IPS DF 6.9 (cell line): ENCODE results near the gene ABL2.

ENCODE experiments used
- DNase-seq: peaks from one replicate; pipeline ENCODE4 v3.0.0-alpha.2; 2013; ENCODE audit warnings: low read depth, low spot score
- H3K27ac ChIP-seq: one replicate; pipeline ENCODE4 v1.5.1; 2013; ENCODE audit warnings: low read length, control low read depth
- H3K27me3 ChIP-seq: 2 replicates; pipeline ENCODE4 v1.6.1; 2013; ENCODE audit warnings: mild to moderate bottlenecking, low read length; ENCODE audit not compliant: control insufficient read depth, insufficient read depth
- H3K36me3 ChIP-seq: 2 replicates; pipeline ENCODE4 v1.6.1; 2013; ENCODE audit warnings: low read length; ENCODE audit not compliant: control insufficient read depth, insufficient read depth
- H3K4me1 ChIP-seq: 2 replicates; pipeline ENCODE4 v1.6.1; 2013; ENCODE audit warnings: low read length; ENCODE audit not compliant: control insufficient read depth, insufficient read depth
- H3K4me3 ChIP-seq: 2 replicates; pipeline ENCODE4 v1.5.1; 2013; ENCODE audit warnings: mild to moderate bottlenecking, low read length
- H3K9me3 ChIP-seq: 2 replicates; pipeline ENCODE4 v1.6.1; 2013; ENCODE audit warnings: low read length, inconsistent platforms; ENCODE audit not compliant: control insufficient read depth, insufficient read depth
- WGBS: extraction: QIAGEN DNeasy Blood & Tissue Kit; methylation state at CpG from one replicate; pipeline ENCODE4 v1.1.7; 2013; ENCODE audit warnings: mixed read lengths, missing lambda C conversion rate; ENCODE audit not compliant: insufficient read length, insufficient coverage; 5-methylcytosine and 5-hydroxymethylcytosine counted together

The ABL2 gene

DNA sequence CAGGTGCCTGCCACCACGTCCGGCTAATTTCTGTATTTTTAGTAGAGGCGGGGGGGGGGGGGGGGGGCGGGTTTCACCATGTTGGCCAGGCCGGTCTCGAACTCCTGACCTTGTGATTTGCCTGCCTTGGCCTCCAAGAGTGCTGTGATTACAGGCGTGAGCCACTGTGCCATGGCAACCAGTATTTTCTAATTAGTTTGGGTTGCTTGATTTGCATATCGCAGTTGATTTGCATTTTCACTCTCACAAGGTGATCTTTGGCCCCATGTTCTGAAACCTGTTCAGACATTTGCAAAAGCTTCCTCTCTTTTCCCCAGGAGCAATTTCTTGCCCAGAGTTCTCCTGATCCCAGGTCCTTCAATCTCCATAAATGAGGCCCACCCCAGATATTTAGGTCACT, 145.9 kb downstream of the ABL2 start:
- DNase-seq: no peak
- Histone ChIP-seq H3K27ac (no peak overlapping the region), H3K9me3 (no peaks in the 10 kb centered on the region), H3K36me3 (no peaks in the 10 kb centered on the region), H3K27me3 (no peaks in the 10 kb centered on the region), H3K4me3 (no peak overlapping the region), H3K4me1 (peaks cover 8% of the 10 kb centered on the region; the same call in 1 of the 2 replicates)
- no CpG with 5 or more reads among the region's 8 CpGs for WGBS

GRCh38 chr1:179082999-179083335, 146.5 kb downstream of the ABL2 start:
- WGBS: no CpG with 5 or more reads among the region's 3 CpGs
- H3K27ac ChIP-seq: no peak overlapping the region
- DNase-seq: no peak

DNA sequence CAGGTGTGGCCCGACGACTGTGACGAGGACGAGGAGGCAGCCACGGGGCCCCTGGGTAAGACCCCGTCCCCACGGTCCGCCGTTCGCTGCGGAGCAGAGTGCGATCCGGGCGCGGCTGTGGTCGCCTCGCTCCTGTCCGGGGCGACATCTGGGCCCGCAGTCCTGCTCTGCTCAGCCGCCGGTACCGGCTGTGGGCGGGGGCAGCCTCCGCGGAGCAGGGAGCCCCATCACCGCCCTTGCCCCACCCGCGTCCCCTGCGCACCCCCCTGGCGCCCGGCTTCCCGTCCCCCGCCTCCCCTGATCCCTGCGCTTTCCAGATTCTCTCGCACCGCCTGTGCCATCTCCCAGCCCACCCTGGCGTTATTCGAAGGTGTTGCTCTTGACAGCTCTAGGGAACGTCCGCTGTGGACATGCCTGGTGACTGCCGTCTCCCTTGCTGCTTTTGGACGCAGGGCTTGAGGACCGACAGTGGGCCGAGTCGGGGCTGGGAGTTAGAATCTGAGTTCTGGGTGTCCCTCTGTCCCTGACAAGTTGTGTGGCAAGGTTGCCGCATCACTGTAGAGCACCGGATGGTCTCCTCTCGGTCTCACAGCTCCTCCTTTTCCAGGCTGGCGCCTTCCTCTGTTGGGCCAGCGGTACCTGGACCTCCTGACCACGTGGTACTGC, 147.0 kb downstream of the ABL2 start:
- peaks cover 8% of the 10 kb centered on the region; the same call in 1 of the 2 replicates for H3K4me1 ChIP-seq
- no peaks in the 10 kb centered on the region for H3K9me3 ChIP-seq
- no CpG with 5 or more reads among the region's 52 CpGs for WGBS
- DNase-seq: no peak
- H3K36me3 ChIP-seq: no peaks in the 10 kb centered on the region
- H3K4me3 ChIP-seq: peak overlapping the region; percentile 72
- H3K27ac ChIP-seq: no peak overlapping the region
- H3K27me3 ChIP-seq: no peaks in the 10 kb centered on the region

More at GRCh38 chr1:179082999-179083335, 146.5 kb downstream of the ABL2 start:
- H3K27me3 ChIP-seq: no peaks in the 10 kb centered on the region
- H3K4me3 ChIP-seq: peak overlapping the region; percentile 72; the same call in 1 of the 2 replicates
- peaks cover 8% of the 10 kb centered on the region; the same call in 1 of the 2 replicates for H3K4me1 ChIP-seq
- H3K36me3 ChIP-seq: no peaks in the 10 kb centered on the region
- H3K9me3 ChIP-seq: no peaks in the 10 kb centered on the region

- peaks cover 3% of the 10 kb centered on the region; the same call in 1 of the 2 replicates for H3K4me1 ChIP-seq
- WGBS: no CpG with 5 or more reads among the region's 51 CpGs
- no peaks in the 10 kb centered on the region for H3K9me3 ChIP-seq
- no peak within 1 kb of the TSS for H3K27ac ChIP-seq
- no peak for DNase-seq
- peak within 1 kb of the TSS; percentile 72 for H3K4me3 ChIP-seq
- H3K27me3 ChIP-seq: no peaks in the 10 kb centered on the region
- no peaks in the 10 kb centered on the region for H3K36me3 ChIP-seq
Measured at GRCh38 chr1:179081687-179082332, 147.7 kb downstream of the ABL2 start, which contains the start of gene TOR3A. Gene TOR3A, plus strand, starts transcription at chr1:179082070. Its CDS starts 59 bp downstream, at chr1:179082129.

- Histone ChIP-seq H3K27ac (no peak overlapping the region), H3K27me3 (no peaks in the 10 kb centered on the region), H3K36me3 (peaks cover under 1% of the 10 kb centered on the region; the same call in 1 of the 2 replicates), H3K4me1 (peaks cover 3% of the 10 kb centered on the region; the same call in 1 of the 2 replicates), H3K9me3 (no peaks in the 10 kb centered on the region), H3K4me3 (peak overlapping the region; percentile 72; the same call in 1 of the 2 replicates)
- DNase-seq: no peak
- WGBS: no CpG with 5 or more reads among the region's 18 CpGs
Measured at GRCh38 chr1:179080866-179081686, 148.4 kb downstream of the ABL2 start.

GRCh38 chr1:179079113-179079761, 150.2 kb downstream of the ABL2 start:
- H3K36me3 ChIP-seq: peaks cover 3% of the 10 kb centered on the region; the same call in 1 of the 2 replicates
- whole genome bisulfite sequencing: no CpG with 5 or more reads among the region's 18 CpGs
- H3K4me1 ChIP-seq: peaks cover 3% of the 10 kb centered on the region; the same call in 1 of the 2 replicates
- no peak for DNase-seq
- no peak overlapping the region for H3K27ac ChIP-seq
- no peak overlapping the region for H3K4me3 ChIP-seq
- H3K9me3 ChIP-seq: no peaks in the 10 kb centered on the region
- H3K27me3 ChIP-seq: no peaks in the 10 kb centered on the region

GRCh38 chr1:179077396-179077795, 152.1 kb downstream of the ABL2 start:
- no peaks in the 10 kb centered on the region for H3K27me3 ChIP-seq
- H3K36me3 ChIP-seq: peaks cover 3% of the 10 kb centered on the region; the same call in 1 of the 2 replicates
- no peak for DNase-seq
- H3K4me3 ChIP-seq: no peak overlapping the region
- WGBS: no CpG with 5 or more reads among the region's 7 CpGs
- no peak overlapping the region for H3K27ac ChIP-seq
- no peaks in the 10 kb centered on the region for H3K4me1 ChIP-seq
- H3K9me3 ChIP-seq: no peaks in the 10 kb centered on the region

DNA sequence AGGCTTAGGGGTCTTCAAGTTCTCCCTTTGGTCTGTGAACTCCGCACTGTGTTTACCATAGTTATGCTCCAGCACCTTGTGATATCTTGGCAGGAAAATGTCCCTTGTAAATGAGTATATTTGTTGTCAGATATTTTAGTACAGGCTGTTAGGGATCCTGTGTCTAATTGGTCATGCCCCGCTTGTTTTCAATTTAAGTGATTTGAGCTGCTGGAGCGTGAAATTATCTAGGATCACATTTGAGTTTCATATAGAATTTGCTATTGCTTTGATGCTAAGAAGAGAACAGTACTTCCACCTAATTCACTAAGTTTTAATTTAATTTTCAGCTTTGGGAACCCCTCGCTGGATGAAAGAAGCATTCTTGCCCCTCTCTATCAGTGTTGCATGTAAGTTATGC, 163.0 kb downstream of the ABL2 start:
- Histone ChIP-seq H3K9me3 (no peaks in the 10 kb centered on the region), H3K4me3 (no peak overlapping the region), H3K4me1 (no peaks in the 10 kb centered on the region), H3K27me3 (no peaks in the 10 kb centered on the region), H3K27ac (no peak overlapping the region), H3K36me3 (no peaks in the 10 kb centered on the region)
- no CpG with 5 or more reads among the region's 4 CpGs for WGBS
- DNase-seq: no peak

GRCh38 chr1:179061360-179062282, 167.9 kb downstream of the ABL2 start:
- no peaks in the 10 kb centered on the region for H3K27me3 ChIP-seq
- H3K36me3 ChIP-seq: no peaks in the 10 kb centered on the region
- DNase-seq: no peak
- H3K4me3 ChIP-seq: no peak overlapping the region
- no CpG with 5 or more reads among the region's 8 CpGs for WGBS
- H3K9me3 ChIP-seq: no peaks in the 10 kb centered on the region
- H3K4me1 ChIP-seq: peaks cover 2% of the 10 kb centered on the region; the same call in 1 of the 2 replicates
- no peak overlapping the region for H3K27ac ChIP-seq
